ENCODE measurements around the gene OBSL1.

OBSL1 gene

GRCh38 chr2:219520079-219520478 lies 51.3 kb downstream of the OBSL1 start:
- H3K4me3 ChIP-seq (ENCODE audit: low read depth, low read length) = no peak overlapping the region
- DNase-seq (ENCODE audit: low read depth) = no peak

- H3K4me3 ChIP-seq (ENCODE audit: low read depth, low read length) = no peak overlapping the region
- DNase-seq (ENCODE audit: low read depth) = no peak
These were observed 51.8 kb downstream of the OBSL1 start for GRCh38 chr2:219519526-219519916.

GRCh38 chr2:219517954-219518778 lies 53.2 kb downstream of the OBSL1 start:
- DNase-seq (ENCODE audit: low read depth) = no peak
- H3K4me3 ChIP-seq (ENCODE audit: low read depth, low read length) = no peak overlapping the region

GRCh38 chr2:219516888-219517287 lies 54.5 kb downstream of the OBSL1 start:
- no peak overlapping the region for H3K4me3 ChIP-seq (ENCODE audit: low read depth, low read length)
- no peak for DNase-seq (ENCODE audit: low read depth)

- DNase-seq (ENCODE audit: low read depth) = no peak
- no peak overlapping the region for H3K4me3 ChIP-seq (ENCODE audit: low read depth, low read length)
These were observed 55.3 kb downstream of the OBSL1 start for GRCh38 chr2:219515874-219516629.

- DNase-seq (ENCODE audit: low read depth) = no peak
- no peak overlapping the region for H3K4me3 ChIP-seq (ENCODE audit: low read depth, low read length)
These were observed 56.5 kb downstream of the OBSL1 start for GRCh38 chr2:219514836-219515235.

GRCh38 chr2:219514196-219514761 lies 57.1 kb downstream of the OBSL1 start, which contains the start of gene ASIC4:
ASIC4 (plus strand) TSS chr2:219514482; CDS start chr2:219514725, 243 bp downstream.
- DNase-seq (ENCODE audit: low read depth) = no peak
- peak within 1 kb of the TSS; percentile 11 for H3K4me3 ChIP-seq (ENCODE audit: low read depth, low read length)

- H3K4me3 ChIP-seq (ENCODE audit: low read depth, low read length) = no peak overlapping the region
- DNase-seq (ENCODE audit: low read depth) = no peak
These were observed 57.6 kb downstream of the OBSL1 start for GRCh38 chr2:219513787-219514186.

- DNase-seq (ENCODE audit: low read depth) = no peak
- no peak overlapping the region for H3K4me3 ChIP-seq (ENCODE audit: low read depth, low read length)
These were observed 58.7 kb downstream of the OBSL1 start for GRCh38 chr2:219512524-219513216.

GRCh38 chr2:219511547-219512325 lies 59.6 kb downstream of the OBSL1 start:
- no peak overlapping the region for H3K4me3 ChIP-seq (ENCODE audit: low read depth, low read length)
- DNase-seq (ENCODE audit: low read depth) = no peak

- no peak overlapping the region for H3K4me3 ChIP-seq (ENCODE audit: low read depth, low read length)
- DNase-seq (ENCODE audit: low read depth) = no peak
These were observed 60.7 kb downstream of the OBSL1 start for GRCh38 chr2:219510512-219511135.

GRCh38 chr2:219509780-219510511 lies 61.4 kb downstream of the OBSL1 start:
- no peak for DNase-seq (ENCODE audit: low read depth)
- H3K4me3 ChIP-seq (ENCODE audit: low read depth, low read length) = peak overlapping the region; percentile 38

- no peak for DNase-seq (ENCODE audit: low read depth)
- H3K4me3 ChIP-seq (ENCODE audit: low read depth, low read length) = peak overlapping the region; percentile 38
These were observed 62.2 kb downstream of the OBSL1 start for GRCh38 chr2:219508971-219509779.

- no peak overlapping the region for H3K4me3 ChIP-seq (ENCODE audit: low read depth, low read length)
- no peak for DNase-seq (ENCODE audit: low read depth)
These were observed 63.0 kb downstream of the OBSL1 start for GRCh38 chr2:219508444-219508734.

GRCh38 chr2:219507581-219508443 lies 63.5 kb downstream of the OBSL1 start:
- DNase-seq (ENCODE audit: low read depth) = no peak
- H3K4me3 ChIP-seq (ENCODE audit: low read depth, low read length) = no peak overlapping the region

- no peak for DNase-seq (ENCODE audit: low read depth)
- no peak overlapping the region for H3K4me3 ChIP-seq (ENCODE audit: low read depth, low read length)
These were observed 64.4 kb downstream of the OBSL1 start for GRCh38 chr2:219506802-219507526.
